Neuronal stem cell (in vitro differentiated cells): ENCODE results near the gene FOXD1.

Source experiments
- DNase-seq: peaks from one replicate; pipeline ENCODE4 v3.0.0-alpha.2; 2013; ENCODE audit warnings: low spot score
- H2AFZ ChIP-seq: one replicate; pipeline ENCODE4 v1.6.1; 2013; ENCODE audit warnings: mild to moderate bottlenecking, low read length, inconsistent platforms
- H2AK5ac ChIP-seq: 2 replicates; pipeline ENCODE4 v1.6.1; 2013; ENCODE audit warnings: low read depth, mild to moderate bottlenecking, inconsistent platforms, low read length, moderate library complexity, mixed read lengths
- H2BK120ac ChIP-seq: 2 replicates; pipeline ENCODE4 v1.6.1; 2013; ENCODE audit warnings: low read depth, mild to moderate bottlenecking, inconsistent platforms, low read length, moderate library complexity, mixed read lengths
- H2BK12ac ChIP-seq: one replicate; pipeline ENCODE4 v1.6.1; 2013; ENCODE audit warnings: low read length, inconsistent platforms
- H2BK15ac ChIP-seq: 2 replicates; pipeline ENCODE4 v1.6.1; 2013; ENCODE audit warnings: mild to moderate bottlenecking, low read length, inconsistent platforms, mixed read lengths
- H2BK5ac ChIP-seq: one replicate; pipeline ENCODE4 v1.6.1; 2013; ENCODE audit warnings: inconsistent platforms, mild to moderate bottlenecking, low read length, moderate library complexity
- H3K14ac ChIP-seq: one replicate; pipeline ENCODE4 v1.6.1; 2013; ENCODE audit warnings: low read length, inconsistent platforms
- H3K18ac ChIP-seq: 2 replicates; pipeline ENCODE4 v1.6.1; 2013; ENCODE audit warnings: low read length, inconsistent platforms
- H3K23ac ChIP-seq: 2 replicates; pipeline ENCODE4 v1.6.1; 2013; ENCODE audit warnings: low read depth, mild to moderate bottlenecking, mixed read lengths, low read length, inconsistent platforms; ENCODE audit not compliant: poor library complexity
- H3K27ac ChIP-seq: replicated peaks from 3 replicates; pipeline ENCODE4 v1.5.1; 2013; ENCODE audit warnings: low read length, inconsistent platforms
- H3K27me3 ChIP-seq, 3 experiments: 2 replicates each; pipeline ENCODE4 v1.6.1; 2013; ENCODE audit warnings: low read length in 3 of 3, mild to moderate bottlenecking in 2 of 3, inconsistent platforms in 1 of 3, low read depth in 1 of 3, mixed read lengths in 1 of 3, moderate library complexity in 1 of 3; ENCODE audit not compliant: control insufficient read depth in 3 of 3, insufficient read depth in 3 of 3
- H3K36me3 ChIP-seq, 2 donors: replicated peaks in 1 of 2; 2 replicates each; pipeline ENCODE4 v1.6.1; 2013; ENCODE audit warnings: low read length in 2 of 2; ENCODE audit not compliant: control insufficient read depth in 2 of 2, insufficient read depth in 2 of 2
- H3K4ac ChIP-seq: 2 replicates; pipeline ENCODE4 v1.6.1; 2013; ENCODE audit warnings: inconsistent platforms, mild to moderate bottlenecking, low read length, moderate library complexity
- H3K4me1 ChIP-seq, 2 donors: 1 replicate in 1 of 2; 2 replicates in 1 of 2; pipeline ENCODE4 v1.6.1; 2013; ENCODE audit warnings: low read length in 2 of 2, low read depth in 1 of 2; ENCODE audit not compliant: control insufficient read depth in 2 of 2, insufficient read depth in 1 of 2
- H3K4me2 ChIP-seq: one replicate; pipeline ENCODE4 v1.6.1; 2013; ENCODE audit warnings: mild to moderate bottlenecking, low read length, inconsistent platforms; ENCODE audit not compliant: insufficient read depth, poor library complexity, severe bottlenecking
- H3K4me3 ChIP-seq, 2 donors: 2 replicates each; pipeline ENCODE4 v1.5.1; 2013; ENCODE audit warnings: low read length in 2 of 2, mild to moderate bottlenecking in 2 of 2, inconsistent platforms in 1 of 2, moderate library complexity in 1 of 2
- H3K79me1 ChIP-seq: one replicate; pipeline ENCODE4 v1.6.1; 2013; ENCODE audit warnings: low read depth, mild to moderate bottlenecking, inconsistent platforms, low read length, moderate library complexity
- H3K9ac ChIP-seq: one replicate; pipeline ENCODE4 v1.6.1; 2013; ENCODE audit warnings: mild to moderate bottlenecking, low read depth, low read length, inconsistent platforms; ENCODE audit not compliant: poor library complexity
- H3K9me3 ChIP-seq, 2 donors: replicated peaks in 1 of 2; 2 replicates each; pipeline versions ENCODE3 to v1.6.1; 2013; ENCODE audit warnings: low read length in 2 of 2, mild to moderate bottlenecking in 2 of 2, inconsistent platforms in 1 of 2, low read depth in 1 of 2, mixed read lengths in 1 of 2, moderate library complexity in 1 of 2; ENCODE audit not compliant: control insufficient read depth in 2 of 2, insufficient read depth in 1 of 2
- H4K8ac ChIP-seq: one replicate; pipeline ENCODE4 v1.6.1; 2013; ENCODE audit warnings: low read depth, mild to moderate bottlenecking, inconsistent platforms, low read length, moderate library complexity
- H4K91ac ChIP-seq: one replicate; pipeline ENCODE4 v1.6.1; 2013; ENCODE audit warnings: low read length, low read depth, mild to moderate bottlenecking, inconsistent platforms; ENCODE audit not compliant: poor library complexity
- WGBS, 2 donors: extraction: QIAGEN DNeasy Blood & Tissue Kit; methylation state at CpG; one replicate each; pipeline ENCODE4 v1.1.7; 2013; ENCODE audit warnings: missing lambda C conversion rate in 2 of 2, mixed read lengths in 1 of 2; ENCODE audit not compliant: insufficient read length in 2 of 2, insufficient replicate concordance in 1 of 2; ENCODE audit errors: extremely low coverage in 2 of 2; 5-methylcytosine and 5-hydroxymethylcytosine counted together

FOXD1 gene

GRCh38 chr5:73494721-73495120 is 46.1 kb upstream of the FOXD1 start:
- H2BK15ac ChIP-seq, result no peak overlapping the region
- no peak overlapping the region for H3K14ac ChIP-seq
- no peak overlapping the region for H3K4ac ChIP-seq
- H3K36me3 ChIP-seq, result peaks cover 0 to 6% of the 10 kb centered on the region in 2 donors
- H3K23ac ChIP-seq, result no peak overlapping the region
- no peak overlapping the region for H2BK5ac ChIP-seq
- no peak overlapping the region for H2BK120ac ChIP-seq
- H4K8ac ChIP-seq, result no peak overlapping the region
- no peak overlapping the region for H3K9ac ChIP-seq
- no peaks in the 10 kb centered on the region for H3K79me1 ChIP-seq
- no peak overlapping the region for H3K4me3 ChIP-seq
- H3K18ac ChIP-seq, result no peak overlapping the region
- no peak for DNase-seq
- H3K4me2 ChIP-seq, result no peak overlapping the region
- H3K27me3 ChIP-seq, result peaks cover 0 to 6% (median 0%) of the 10 kb centered on the region in 3 experiments
- no peaks in the 10 kb centered on the region for H3K9me3 ChIP-seq
- no peak overlapping the region for H3K27ac ChIP-seq
- H2AK5ac ChIP-seq, result no peak overlapping the region
- no peak overlapping the region for H2BK12ac ChIP-seq
- no peak overlapping the region for H2AFZ ChIP-seq
- no peak overlapping the region for H4K91ac ChIP-seq
- H3K4me1 ChIP-seq, result peaks cover 0 to 3% of the 10 kb centered on the region in 2 donors

DNA sequence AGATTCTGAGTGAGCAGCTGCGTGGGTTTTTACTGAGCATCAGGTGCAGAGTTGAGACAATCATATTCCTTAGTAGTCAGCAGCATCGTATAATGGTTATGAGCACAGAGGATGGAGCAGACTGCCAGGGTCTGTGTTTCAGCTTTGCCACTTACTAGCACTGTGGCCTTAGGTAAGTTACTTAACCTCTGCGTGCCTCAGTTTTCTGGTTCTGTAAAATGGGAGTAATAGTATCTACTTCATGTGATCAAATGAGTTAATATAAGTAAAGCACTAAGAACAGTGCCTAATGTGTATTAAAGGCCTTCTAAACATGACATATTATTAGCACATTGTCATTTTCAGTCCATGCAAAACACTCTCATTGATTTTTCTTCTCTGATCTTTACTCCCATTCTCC is 44.8 kb upstream of the FOXD1 start:
- Histone ChIP-seq H3K4me3 (no peak overlapping the region), H3K79me1 (no peaks in the 10 kb centered on the region), H3K23ac (no peak overlapping the region), H3K9me3 (no peaks in the 10 kb centered on the region), H3K18ac (no peak overlapping the region), H3K27ac (no peak overlapping the region), H3K4ac (no peak overlapping the region), H2BK5ac (no peak overlapping the region), H2AK5ac (no peak overlapping the region), H4K8ac (no peak overlapping the region), H3K14ac (no peak overlapping the region), H3K36me3 (no peaks in the 10 kb centered on the region), H3K4me2 (no peak overlapping the region), H2BK15ac (no peak overlapping the region), H3K27me3 (peaks cover 0 to 16% (median 0%) of the 10 kb centered on the region in 3 experiments), H3K4me1 (peaks cover 0 to 2% of the 10 kb centered on the region in 2 donors), H3K9ac (no peak overlapping the region), H4K91ac (no peak overlapping the region), H2BK120ac (no peak overlapping the region), H2BK12ac (no peak overlapping the region), H2AFZ (no peak overlapping the region)
- DNase-seq, result no peak
- no CpG with 5 or more reads among the region's 3 CpGs for WGBS, 2 donors

- Histone ChIP-seq H2BK5ac (no peak overlapping the region), H2AK5ac (no peak overlapping the region), H3K4me3 (no peak overlapping the region), H3K9me3 (no peaks in the 10 kb centered on the region), H2BK120ac (no peak overlapping the region), H4K91ac (no peak overlapping the region), H3K36me3 (no peaks in the 10 kb centered on the region), H4K8ac (no peak overlapping the region), H3K23ac (no peak overlapping the region), H3K4me2 (no peak overlapping the region), H3K27me3 (peaks cover 0 to 37% (median 0%) of the 10 kb centered on the region in 3 experiments), H3K9ac (no peak overlapping the region), H3K79me1 (no peaks in the 10 kb centered on the region), H3K4me1 (peaks cover 0 to 3% of the 10 kb centered on the region in 2 donors), H2BK15ac (no peak overlapping the region), H2BK12ac (no peak overlapping the region), H3K4ac (no peak overlapping the region), H3K14ac (no peak overlapping the region), H3K27ac (no peak overlapping the region), H2AFZ (no peak overlapping the region), H3K18ac (no peak overlapping the region)
- DNase-seq, result no peak
- no CpG with 5 or more reads among the region's 1 CpG for WGBS, 2 donors
Observed at GRCh38 chr5:73491155-73491554, 42.6 kb upstream of the FOXD1 start.

- Histone ChIP-seq H4K8ac (no peak overlapping the region), H2BK5ac (no peak overlapping the region), H3K4ac (no peak overlapping the region), H2AK5ac (no peak overlapping the region), H3K27ac (no peak overlapping the region), H2BK15ac (no peak overlapping the region), H3K14ac (no peak overlapping the region), H2AFZ (no peak overlapping the region), H3K23ac (no peak overlapping the region), H2BK12ac (no peak overlapping the region), H3K18ac (no peak overlapping the region), H3K27me3 (peaks cover 0 to 37% (median 0%) of the 10 kb centered on the region in 3 experiments), H3K79me1 (no peaks in the 10 kb centered on the region), H3K4me3 (no peak overlapping the region), H3K9me3 (no peaks in the 10 kb centered on the region), H4K91ac (no peak overlapping the region), H3K4me2 (no peak overlapping the region), H3K9ac (no peak overlapping the region), H3K36me3 (no peaks in the 10 kb centered on the region), H2BK120ac (no peak overlapping the region), H3K4me1 (peaks cover 0 to 2% of the 10 kb centered on the region in 2 donors)
- DNase-seq, result no peak
- no CpG with 5 or more reads among the region's 2 CpGs for WGBS, 2 donors
Observed at GRCh38 chr5:73490088-73490487, 41.5 kb upstream of the FOXD1 start.
